K562 (cell line): Measurements from ENCODE around the gene SH2B2. TPM values are rescaled to one million over a fixed set of nuclear protein-coding genes. Genes with fewer than 3 reads are reported as not detected.

Source experiments
- ARHGAP35 ChIP-seq: fragments of 450-650 bp; IDR thresholded peaks from 2 replicates; pipeline ENCODE4 v1.6.1; 2018; ENCODE audit not compliant: partially characterized antibody
- EHMT2 ChIP-seq: fragments of 450-650 bp; IDR thresholded peaks from 2 replicates; pipeline ENCODE4 v1.6.1; 2018; ENCODE audit warnings: antibody characterized with exemption
- FOSL1 ChIP-seq: fragments of 200-800 bp; sonication (Bioruptor generic); conservative IDR thresholded peaks from 2 replicates; pipeline ENCODE4 v1.6.1; 2016; ENCODE audit warnings: missing genetic modification characterization, missing compliant biosample characterization
- ILF3 ChIP-seq: fragments of 450-650 bp; IDR thresholded peaks from 2 replicates; pipeline ENCODE4 v1.6.1; 2018; ENCODE audit warnings: antibody characterized with exemption, mild to moderate bottlenecking, moderate library complexity, borderline replicate concordance
- NONO ChIP-seq, 2 experiments: fragments of 200-400 bp in 1 of 2; fragments of 450-650 bp in 1 of 2; formaldehyde crosslinking in 1 of 2; IDR thresholded peaks; 2 replicates each; pipeline ENCODE4 v1.6.1; 2017; ENCODE audit warnings: low read depth in 2 of 2, mild to moderate bottlenecking in 2 of 2, moderate library complexity in 2 of 2, low read length in 1 of 2
- NR2C1 ChIP-seq, 2 experiments: fragments of 450-650 bp; IDR thresholded peaks; 2 replicates each; pipeline ENCODE4 v1.6.1; 2017; ENCODE audit warnings: mild to moderate bottlenecking in 2 of 2, antibody characterized with exemption in 1 of 2, inconsistent platforms in 1 of 2, missing compliant biosample characterization in 1 of 2, missing genetic modification characterization in 1 of 2
- RFX7 ChIP-seq: fragments of 250-450 bp; sonication (Bioruptor Pico); IDR thresholded peaks from 2 replicates; pipeline ENCODE4 v1.5.1; 2021; ENCODE audit warnings: mild to moderate bottlenecking
- SIN3A ChIP-seq, 2 experiments: fragments of 150-350 bp in 1 of 2; IDR thresholded peaks; 2 replicates each; pipeline ENCODE4 v1.6.1; 2011 to 2016; ENCODE audit warnings: borderline replicate concordance in 2 of 2, low read depth in 2 of 2, low read length in 2 of 2, mild to moderate bottlenecking in 2 of 2, moderate library complexity in 2 of 2; ENCODE audit not compliant: control insufficient read depth in 1 of 2
- THRAP3 ChIP-seq: fragments of 450-650 bp; IDR thresholded peaks from 2 replicates; pipeline ENCODE4 v1.6.1; 2016; ENCODE audit warnings: mild to moderate bottlenecking, inconsistent platforms, borderline replicate concordance
- polyA plus RNA-seq, 8 experiments: library from polyadenylated mRNA; depleted of rRNA in 4 of 8; stranded (reverse) in 5 of 8; unstranded in 3 of 8; fragments of >200 nt; fragmentation: Nextera tagmentation in 2 of 8; fragmentation: Illumina TruSeq in 1 of 8; extraction: Ambion mirVana in 2 of 8; extraction: Trizol in 1 of 8; gene quantifications; 2 replicates each; pipeline versions ENCODE4 v1.2.1 to v1.2.3, GENCODE V29; 2011 to 2014; ENCODE audit warnings: inconsistent platforms in 1 of 8, missing spikeins in 1 of 8
- total RNA-seq, 7 experiments: library from RNA; depleted of rRNA in 6 of 7; stranded (reverse); fragments of >200 nt in 6 of 7; fragmentation: Illumina TruSeq in 2 of 7; extraction: Trizol in 2 of 7; gene quantifications; 2 replicates each; pipeline versions ENCODE4 v1.2.1 to v1.2.3, GENCODE V29; 2011 to 2021; ENCODE audit warnings: low replicate concordance in 1 of 7
- TF ChIP-seq, protein P1 (sequence below): sonication (generic); formaldehyde crosslinking; IDR thresholded peaks from 2 replicates; pipeline ENCODE4 v1.4.0; 2020; ENCODE audit warnings: mild to moderate bottlenecking, missing genetic modification reagents
- TF ChIP-seq, protein P2 (sequence below): sonication (generic); formaldehyde crosslinking; IDR thresholded peaks from 2 replicates; pipeline ENCODE4 v1.8.0; 2022; ENCODE audit warnings: mild to moderate bottlenecking, missing genetic modification reagents

Gene SH2B2
- total and polyA plus RNA-seq, 9 of the 15 experiments (the other 6 are each of a cell fraction or from before 2014, with no cell fraction given) = 0.03 to 0.89 (median 0.07) TPM; not detected in 4

- TF ChIP-seq SIN3A (IDR thresholded peaks at IDR 0.05; ENCODE audit: borderline replicate concordance in 2 of 2, control insufficient read depth in 1 of 2, low read depth in 2 of 2, low read length in 2 of 2) (peak in 1 of 2 experiments; percentile 27; a peak in 1 of 4 replicates), NR2C1 (IDR thresholded peaks at IDR 0.05) (peak; percentile 77), NR2C1 (tag; IDR thresholded peaks at IDR 0.05) (peak; percentile 76), THRAP3 (no peak), NONO (IDR thresholded peaks at IDR 0.05; ENCODE audit: low read depth in 2 of 2, low read length in 1 of 2) (no peak), ARHGAP35 (no peak), ILF3 (no peak), FOSL1 (tag) (peak; percentile 71), RFX7 (CRISPR knock-in tag) (no peak), EHMT2 (no peak)
- TF ChIP-seq, protein P1, sequence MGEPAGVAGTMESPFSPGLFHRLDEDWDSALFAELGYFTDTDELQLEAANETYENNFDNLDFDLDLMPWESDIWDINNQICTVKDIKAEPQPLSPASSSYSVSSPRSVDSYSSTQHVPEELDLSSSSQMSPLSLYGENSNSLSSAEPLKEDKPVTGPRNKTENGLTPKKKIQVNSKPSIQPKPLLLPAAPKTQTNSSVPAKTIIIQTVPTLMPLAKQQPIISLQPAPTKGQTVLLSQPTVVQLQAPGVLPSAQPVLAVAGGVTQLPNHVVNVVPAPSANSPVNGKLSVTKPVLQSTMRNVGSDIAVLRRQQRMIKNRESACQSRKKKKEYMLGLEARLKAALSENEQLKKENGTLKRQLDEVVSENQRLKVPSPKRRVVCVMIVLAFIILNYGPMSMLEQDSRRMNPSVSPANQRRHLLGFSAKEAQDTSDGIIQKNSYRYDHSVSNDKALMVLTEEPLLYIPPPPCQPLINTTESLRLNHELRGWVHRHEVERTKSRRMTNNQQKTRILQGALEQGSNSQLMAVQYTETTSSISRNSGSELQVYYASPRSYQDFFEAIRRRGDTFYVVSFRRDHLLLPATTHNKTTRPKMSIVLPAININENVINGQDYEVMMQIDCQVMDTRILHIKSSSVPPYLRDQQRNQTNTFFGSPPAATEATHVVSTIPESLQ (CRISPR knock-in tag) = no peak
- TF ChIP-seq, protein P2, sequence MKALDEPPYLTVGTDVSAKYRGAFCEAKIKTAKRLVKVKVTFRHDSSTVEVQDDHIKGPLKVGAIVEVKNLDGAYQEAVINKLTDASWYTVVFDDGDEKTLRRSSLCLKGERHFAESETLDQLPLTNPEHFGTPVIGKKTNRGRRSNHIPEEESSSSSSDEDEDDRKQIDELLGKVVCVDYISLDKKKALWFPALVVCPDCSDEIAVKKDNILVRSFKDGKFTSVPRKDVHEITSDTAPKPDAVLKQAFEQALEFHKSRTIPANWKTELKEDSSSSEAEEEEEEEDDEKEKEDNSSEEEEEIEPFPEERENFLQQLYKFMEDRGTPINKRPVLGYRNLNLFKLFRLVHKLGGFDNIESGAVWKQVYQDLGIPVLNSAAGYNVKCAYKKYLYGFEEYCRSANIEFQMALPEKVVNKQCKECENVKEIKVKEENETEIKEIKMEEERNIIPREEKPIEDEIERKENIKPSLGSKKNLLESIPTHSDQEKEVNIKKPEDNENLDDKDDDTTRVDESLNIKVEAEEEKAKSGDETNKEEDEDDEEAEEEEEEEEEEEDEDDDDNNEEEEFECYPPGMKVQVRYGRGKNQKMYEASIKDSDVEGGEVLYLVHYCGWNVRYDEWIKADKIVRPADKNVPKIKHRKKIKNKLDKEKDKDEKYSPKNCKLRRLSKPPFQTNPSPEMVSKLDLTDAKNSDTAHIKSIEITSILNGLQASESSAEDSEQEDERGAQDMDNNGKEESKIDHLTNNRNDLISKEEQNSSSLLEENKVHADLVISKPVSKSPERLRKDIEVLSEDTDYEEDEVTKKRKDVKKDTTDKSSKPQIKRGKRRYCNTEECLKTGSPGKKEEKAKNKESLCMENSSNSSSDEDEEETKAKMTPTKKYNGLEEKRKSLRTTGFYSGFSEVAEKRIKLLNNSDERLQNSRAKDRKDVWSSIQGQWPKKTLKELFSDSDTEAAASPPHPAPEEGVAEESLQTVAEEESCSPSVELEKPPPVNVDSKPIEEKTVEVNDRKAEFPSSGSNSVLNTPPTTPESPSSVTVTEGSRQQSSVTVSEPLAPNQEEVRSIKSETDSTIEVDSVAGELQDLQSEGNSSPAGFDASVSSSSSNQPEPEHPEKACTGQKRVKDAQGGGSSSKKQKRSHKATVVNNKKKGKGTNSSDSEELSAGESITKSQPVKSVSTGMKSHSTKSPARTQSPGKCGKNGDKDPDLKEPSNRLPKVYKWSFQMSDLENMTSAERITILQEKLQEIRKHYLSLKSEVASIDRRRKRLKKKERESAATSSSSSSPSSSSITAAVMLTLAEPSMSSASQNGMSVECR (CRISPR knock-in tag) = no peak
These were observed 12.6 kb upstream of the SH2B2 start (continued) for GRCh38 chr7:102273749-102274712.
